Neural cell (in vitro differentiated cells): ENCODE results near the gene PTPRD. TPM values are rescaled to one million over a fixed set of nuclear protein-coding genes. Genes with fewer than 3 reads are reported as not detected.

Source experiments
- H2AFZ ChIP-seq: fragments of 200-600, 300-800 bp; sonication (generic), shearing (Covaris generic); 2 replicates; pipeline ENCODE4 v1.6.0; 2014; ENCODE audit warnings: low read depth, mild to moderate bottlenecking, antibody characterized with exemption, low read length, moderate library complexity
- H3F3A ChIP-seq: fragments of 200-600 bp; shearing (Covaris generic); 2 replicates; pipeline ENCODE4 v1.6.1; 2016; ENCODE audit warnings: mild to moderate bottlenecking, moderate library complexity, mixed read lengths, antibody characterized with exemption, low read length; ENCODE audit not compliant: insufficient read depth, poor library complexity, severe bottlenecking
- H3K27ac ChIP-seq: fragments of 200-600, 300-800 bp; sonication (generic), shearing (Covaris generic); 2 replicates; pipeline ENCODE4 v1.5.1; 2014; ENCODE audit warnings: mild to moderate bottlenecking, low read length, moderate library complexity
- H3K27me3 ChIP-seq: fragments of 300-800, 200-600 bp; sonication (generic), shearing (Covaris generic); 2 replicates; pipeline ENCODE4 v1.6.0; 2014; ENCODE audit warnings: mild to moderate bottlenecking, low read depth, low read length, moderate library complexity; ENCODE audit not compliant: insufficient read depth
- H3K36me3 ChIP-seq: fragments of 300-800, 200-600 bp; sonication (generic), shearing (Covaris generic); 2 replicates; pipeline ENCODE4 v1.5.1; 2014; ENCODE audit warnings: mild to moderate bottlenecking, antibody characterized with exemption, low read length, moderate library complexity; ENCODE audit not compliant: insufficient read depth
- H3K4me2 ChIP-seq: fragments of 300-800, 200-600 bp; sonication (generic), shearing (Covaris generic); 2 replicates; pipeline ENCODE4 v1.6.0; 2014; ENCODE audit warnings: mild to moderate bottlenecking, low read length
- H3K4me3 ChIP-seq: fragments of 300-800, 200-600 bp; sonication (generic), shearing (Covaris generic); 2 replicates; pipeline ENCODE4 v1.5.1; 2014; ENCODE audit warnings: mild to moderate bottlenecking, low read length, moderate library complexity
- H3K79me2 ChIP-seq: fragments of 200-600 bp; shearing (Covaris generic); replicated peaks from 2 replicates; pipeline ENCODE4 v1.6.0; 2014; ENCODE audit warnings: mild to moderate bottlenecking, low read length, moderate library complexity; ENCODE audit not compliant: insufficient read depth
- H3K9ac ChIP-seq: fragments of 300-800, 200-600 bp; sonication (generic), shearing (Covaris generic); 2 replicates; pipeline ENCODE4 v1.6.1; 2016; ENCODE audit warnings: mild to moderate bottlenecking, low read length, mixed read lengths
- H3K9me2 ChIP-seq: fragments of 200-600 bp; shearing (Covaris generic); 2 replicates; pipeline ENCODE4 v1.6.1; 2016; ENCODE audit warnings: mild to moderate bottlenecking, low read length, mixed read lengths; ENCODE audit not compliant: insufficient read depth
- H3K9me3 ChIP-seq: fragments of 200-600, 300-800 bp; sonication (generic), shearing (Covaris generic); 2 replicates; pipeline ENCODE4 v1.6.1; 2016; ENCODE audit warnings: mild to moderate bottlenecking, mixed run types, low read length, moderate library complexity, mixed read lengths
- H4K20me1 ChIP-seq: fragments of 200-600 bp; shearing (Covaris generic); 2 replicates; pipeline ENCODE4 v1.6.1; 2016; ENCODE audit warnings: mild to moderate bottlenecking, mixed run types; ENCODE audit not compliant: insufficient read depth
- CTCF ChIP-seq: fragments of 450-650 bp; IDR thresholded peaks from 2 replicates; pipeline ENCODE4 v1.5.1; 2014; ENCODE audit warnings: antibody characterized with exemption, mild to moderate bottlenecking, moderate library complexity; ENCODE audit not compliant: poor library complexity, severe bottlenecking
- EP300 ChIP-seq: fragments of 450-650 bp; conservative IDR thresholded peaks from 2 replicates; pipeline ENCODE4 v1.6.1; 2014; ENCODE audit warnings: antibody characterized with exemption, mild to moderate bottlenecking, moderate library complexity; ENCODE audit not compliant: poor library complexity, severe bottlenecking
- EZH2 ChIP-seq: fragments of 200-600, 300-800 bp; shearing (Covaris generic), sonication (generic); IDR thresholded peaks from 2 replicates; pipeline ENCODE4 v1.6.1; 2014; ENCODE audit warnings: antibody characterized with exemption, low read length, borderline replicate concordance, mild to moderate bottlenecking; ENCODE audit not compliant: insufficient read depth, poor library complexity, severe bottlenecking
- MXI1 ChIP-seq: fragments of 450-650 bp; conservative IDR thresholded peaks from 2 replicates; pipeline ENCODE4 v1.6.1; 2014; ENCODE audit warnings: antibody characterized with exemption, mild to moderate bottlenecking; ENCODE audit not compliant: poor library complexity, severe bottlenecking
- POLR2AphosphoS5 ChIP-seq: IDR thresholded peaks from 2 replicates; pipeline ENCODE4 v1.6.1; 2012
- RAD21 ChIP-seq: fragments of 450-650 bp; conservative IDR thresholded peaks from 2 replicates; pipeline ENCODE4 v1.6.1; 2014; ENCODE audit warnings: antibody characterized with exemption, mild to moderate bottlenecking, moderate library complexity
- REST ChIP-seq: IDR thresholded peaks from 2 replicates; pipeline ENCODE4 v1.6.1; 2012; ENCODE audit warnings: borderline replicate concordance
- SMC3 ChIP-seq: fragments of 450-650 bp; conservative IDR thresholded peaks from 2 replicates; pipeline ENCODE4 v1.6.1; 2014; ENCODE audit warnings: antibody characterized with exemption, mild to moderate bottlenecking, moderate library complexity; ENCODE audit not compliant: poor library complexity
- TAF1 ChIP-seq: IDR thresholded peaks from 2 replicates; pipeline ENCODE4 v1.6.1; 2012; ENCODE audit warnings: low read depth
- polyA plus RNA-seq: library from polyadenylated mRNA; depleted of rRNA; stranded (reverse); fragments of >200 nt; gene quantifications from 2 replicates; pipeline ENCODE4 v1.2.3, GENCODE V29; 2014

Gene PTPRD
- polyA plus RNA-seq, 1 donor from 2014 or later: 143 TPM

GRCh38 chr9:10571699-10572098, 41.1 kb downstream of the PTPRD start:
- Histone ChIP-seq H3K27me3 (no peaks in the 10 kb centered on the region), H4K20me1 (no peaks in the 10 kb centered on the region), H3K9ac (no peak overlapping the region), H3K4me2 (no peak overlapping the region), H3K9me3 (no peaks in the 10 kb centered on the region), H3K36me3 (no peaks in the 10 kb centered on the region), H3F3A (no peaks in the 10 kb centered on the region), H3K9me2 (no peaks in the 10 kb centered on the region), H3K79me2 (no peaks in the 10 kb centered on the region), H3K4me3 (no peak overlapping the region), H3K27ac (no peak overlapping the region), H2AFZ (no peak overlapping the region)
- TF ChIP-seq TAF1 (no peak), POLR2AphosphoS5 (no peak), MXI1 (no peak), EP300 (no peak), REST (no peak), CTCF (no peak), SMC3 (no peak), EZH2 (no peak), RAD21 (no peak)

GRCh38 chr9:10566848-10567247, 46.0 kb downstream of the PTPRD start:
- no peaks in the 10 kb centered on the region for H4K20me1 ChIP-seq
- no peak overlapping the region for H3K4me2 ChIP-seq
- H3K9me2 ChIP-seq: no peaks in the 10 kb centered on the region
- TF ChIP-seq EP300: no peak
- no peak for TF ChIP-seq RAD21
- no peak for TF ChIP-seq SMC3
- TF ChIP-seq MXI1: no peak
- TF ChIP-seq TAF1: no peak
- no peak for TF ChIP-seq REST
- TF ChIP-seq CTCF: no peak
- no peak for TF ChIP-seq EZH2
- TF ChIP-seq POLR2AphosphoS5: no peak
- no peak overlapping the region for H2AFZ ChIP-seq
- H3K79me2 ChIP-seq: no peaks in the 10 kb centered on the region
- H3K4me3 ChIP-seq: no peak overlapping the region
- H3K27me3 ChIP-seq: no peaks in the 10 kb centered on the region
- no peak overlapping the region for H3K9ac ChIP-seq
- H3F3A ChIP-seq: no peaks in the 10 kb centered on the region
- H3K36me3 ChIP-seq: no peaks in the 10 kb centered on the region
- no peak overlapping the region for H3K27ac ChIP-seq
- no peaks in the 10 kb centered on the region for H3K9me3 ChIP-seq
